MM.1S (cell line): ENCODE results near the gene ASCC3.

Experiments
- CTCF ChIP-seq: fragments of 300-600 bp; sonication (generic); IDR thresholded peaks from 2 replicates; pipeline ENCODE4 v1.5.1; 2016; ENCODE audit warnings: antibody characterized with exemption, low read length, mixed read lengths
- EZH2 ChIP-seq: fragments of 300-600 bp; sonication (generic); optimal IDR thresholded peaks from 2 replicates; pipeline ENCODE3; 2017; ENCODE audit warnings: low read depth, mild to moderate bottlenecking, antibody characterized with exemption, low read length, mixed read lengths

- TF ChIP-seq CTCF (no peak), EZH2 (no peak)
Measured at GRCh38 chr6:100622907-100623692, 258.0 kb downstream of the ASCC3 start.
